NCI-H2107 (cell line): ENCODE data around the gene GATB.

Experiments
- DNase-seq: peaks from one replicate; lab custom pipeline; 2025; lab: John Stamatoyannopoulos, UW

The GATB gene

GRCh38 chr4:151673908-151674520 is 86.8 kb downstream of the GATB start:
- DNase-seq, result no peak

GRCh38 chr4:151672996-151673395 is 87.8 kb downstream of the GATB start:
- no peak for DNase-seq

- DNase-seq, result no peak
Measured at GRCh38 chr4:151671541-151672059, 89.2 kb downstream of the GATB start.

GRCh38 chr4:151670843-151671242 is 90.0 kb downstream of the GATB start:
- no peak for DNase-seq

GRCh38 chr4:151669990-151670389 is 90.8 kb downstream of the GATB start:
- DNase-seq, result no peak

- DNase-seq, result no peak
Measured at GRCh38 chr4:151668689-151669402, 92.0 kb downstream of the GATB start.

- no peak for DNase-seq
Measured at GRCh38 chr4:151667666-151668065, 93.1 kb downstream of the GATB start.

- DNase-seq, result no peak
Measured at GRCh38 chr4:151667048-151667447, 93.8 kb downstream of the GATB start.

- DNase-seq, result no peak
Measured at GRCh38 chr4:151666501-151666900, 94.3 kb downstream of the GATB start.

- DNase-seq, result no peak
Measured at GRCh38 chr4:151665785-151666127, 95.1 kb downstream of the GATB start.

GRCh38 chr4:151665022-151665784 is 95.6 kb downstream of the GATB start:
- no peak for DNase-seq

GRCh38 chr4:151664289-151664688 is 96.5 kb downstream of the GATB start:
- no peak for DNase-seq

GRCh38 chr4:151663109-151663508 is 97.7 kb downstream of the GATB start:
- no peak for DNase-seq

- no peak for DNase-seq
Measured at GRCh38 chr4:151661873-151662272, 98.9 kb downstream of the GATB start.

GRCh38 chr4:151660676-151661075 is 100.1 kb downstream of the GATB start:
- no peak for DNase-seq

- DNase-seq, result no peak
Measured at GRCh38 chr4:151659601-151660364, 101.0 kb downstream of the GATB start.

- no peak for DNase-seq
Measured at GRCh38 chr4:151658959-151659600, 101.7 kb downstream of the GATB start.

- DNase-seq, result no peak
Measured at GRCh38 chr4:151657896-151658295, 102.9 kb downstream of the GATB start.

GRCh38 chr4:151656058-151656457 is 104.7 kb downstream of the GATB start:
- DNase-seq, result no peak

- DNase-seq, result no peak
Measured at GRCh38 chr4:151653548-151653918, 107.3 kb downstream of the GATB start.

GRCh38 chr4:151652841-151653547 is 107.8 kb downstream of the GATB start:
- DNase-seq, result no peak
